AG04449 (cell line): ENCODE data around the gene P2RY14.
A peak's percentile ranks its signal among the peaks of the same experiment; 100 is the strongest.

Experiments used
- CTCF ChIA-PET: fragments of 350-600 bp; formaldehyde crosslinking; extraction: SDS; loops from one replicate; lab custom pipeline; 2021; ENCODE audit warnings: antibody characterized with exemption; lab: Yijun Ruan, JAX
- POLR2A ChIA-PET: fragments of 400-600, 350-600 bp; formaldehyde crosslinking; extraction: SDS; loops from one replicate; lab custom pipeline; 2020; ENCODE audit warnings: antibody characterized with exemption, inconsistent platforms; lab: Yijun Ruan, JAX
- DNase-seq: peaks from one replicate; pipeline ENCODE4 v3.0.0-alpha.2; 2010; ENCODE audit warnings: low read depth, low spot score
- H3K4me3 ChIP-seq: 2 replicates; pipeline ENCODE4 v1.5.1; 2011; ENCODE audit warnings: low read depth, mild to moderate bottlenecking, control low read depth, low read length
- TF ChIP-seq, protein P1 (sequence below): IDR thresholded peaks from one replicate; pipeline ENCODE4 v1.5.1; 2011; ENCODE audit warnings: mild to moderate bottlenecking, moderate library complexity, low read length, control low read depth, inconsistent platforms; ENCODE audit not compliant: insufficient read depth; ENCODE audit errors: missing control alignments

Gene P2RY14

DNA sequence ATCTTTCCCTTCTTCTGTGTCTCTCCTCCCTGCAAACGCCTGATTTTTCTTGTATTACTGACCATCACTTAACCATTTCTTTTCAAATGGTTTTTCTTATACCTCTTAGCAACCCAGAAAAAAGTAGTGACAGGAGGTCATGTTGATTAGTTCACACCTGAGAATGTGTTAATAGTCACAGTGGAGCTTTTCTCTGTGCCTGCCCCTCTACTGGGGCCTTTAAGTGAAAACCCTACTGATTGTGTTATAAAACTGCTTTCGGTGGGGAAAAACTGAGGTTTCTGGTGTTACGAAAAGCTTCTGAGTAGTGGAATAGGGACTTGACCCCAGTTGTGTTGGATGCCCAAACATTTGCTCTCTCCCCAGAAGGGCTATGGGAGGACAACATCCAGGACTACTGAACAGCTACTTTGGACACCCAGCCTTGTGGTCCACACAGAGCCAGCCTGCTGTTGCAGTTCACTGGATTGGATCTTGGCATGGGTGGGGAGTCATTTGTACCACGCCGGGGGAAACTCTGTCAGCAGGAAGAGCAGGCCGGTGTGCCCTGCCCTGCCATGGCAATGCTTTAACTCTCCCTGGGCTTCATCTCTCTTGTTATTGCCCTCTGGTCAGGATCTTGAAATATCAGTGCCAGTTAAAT, 27.9 kb upstream of the P2RY14 start:
- no peak for DNase-seq
- TF ChIP-seq, protein P1, sequence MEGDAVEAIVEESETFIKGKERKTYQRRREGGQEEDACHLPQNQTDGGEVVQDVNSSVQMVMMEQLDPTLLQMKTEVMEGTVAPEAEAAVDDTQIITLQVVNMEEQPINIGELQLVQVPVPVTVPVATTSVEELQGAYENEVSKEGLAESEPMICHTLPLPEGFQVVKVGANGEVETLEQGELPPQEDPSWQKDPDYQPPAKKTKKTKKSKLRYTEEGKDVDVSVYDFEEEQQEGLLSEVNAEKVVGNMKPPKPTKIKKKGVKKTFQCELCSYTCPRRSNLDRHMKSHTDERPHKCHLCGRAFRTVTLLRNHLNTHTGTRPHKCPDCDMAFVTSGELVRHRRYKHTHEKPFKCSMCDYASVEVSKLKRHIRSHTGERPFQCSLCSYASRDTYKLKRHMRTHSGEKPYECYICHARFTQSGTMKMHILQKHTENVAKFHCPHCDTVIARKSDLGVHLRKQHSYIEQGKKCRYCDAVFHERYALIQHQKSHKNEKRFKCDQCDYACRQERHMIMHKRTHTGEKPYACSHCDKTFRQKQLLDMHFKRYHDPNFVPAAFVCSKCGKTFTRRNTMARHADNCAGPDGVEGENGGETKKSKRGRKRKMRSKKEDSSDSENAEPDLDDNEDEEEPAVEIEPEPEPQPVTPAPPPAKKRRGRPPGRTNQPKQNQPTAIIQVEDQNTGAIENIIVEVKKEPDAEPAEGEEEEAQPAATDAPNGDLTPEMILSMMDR, result no peak
- ChIA-PET POLR2A (no interaction called here), CTCF (interaction anchor here (0.9 to 2.7 kb wide), 10 partner anchors 14 to 611 kb away, joined by 3 to 22 read pairs (median 4); no protein-coding TSS in a partner anchor)
- no peak overlapping the region for H3K4me3 ChIP-seq

DNA sequence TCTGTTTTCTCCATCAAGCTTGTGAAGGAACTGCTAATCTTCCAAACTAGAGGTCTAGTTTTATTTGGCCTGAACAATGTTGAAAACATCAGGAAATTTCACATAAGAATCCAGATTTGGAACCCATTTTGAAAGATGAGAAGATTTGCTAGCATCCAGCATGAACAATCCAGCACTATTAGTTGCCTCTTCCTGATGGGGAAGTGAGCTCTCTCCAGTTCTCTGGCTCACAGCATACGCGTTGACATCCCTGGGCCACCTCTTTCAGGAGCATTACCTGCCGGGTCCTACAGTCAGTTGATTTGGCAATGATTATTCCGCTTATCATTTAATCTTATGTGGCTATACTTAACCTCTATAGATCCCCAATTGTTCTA, 27.4 kb upstream of the P2RY14 start:
- no peak for DNase-seq
- no peak overlapping the region for H3K4me3 ChIP-seq
- TF ChIP-seq, protein P1, result no peak
- ChIA-PET CTCF (interaction anchor here (0.6 to 2.7 kb wide), 13 partner anchors 13 to 532 kb away, joined by 3 to 22 read pairs (median 4); no protein-coding TSS in a partner anchor), POLR2A (no interaction called here)

DNA sequence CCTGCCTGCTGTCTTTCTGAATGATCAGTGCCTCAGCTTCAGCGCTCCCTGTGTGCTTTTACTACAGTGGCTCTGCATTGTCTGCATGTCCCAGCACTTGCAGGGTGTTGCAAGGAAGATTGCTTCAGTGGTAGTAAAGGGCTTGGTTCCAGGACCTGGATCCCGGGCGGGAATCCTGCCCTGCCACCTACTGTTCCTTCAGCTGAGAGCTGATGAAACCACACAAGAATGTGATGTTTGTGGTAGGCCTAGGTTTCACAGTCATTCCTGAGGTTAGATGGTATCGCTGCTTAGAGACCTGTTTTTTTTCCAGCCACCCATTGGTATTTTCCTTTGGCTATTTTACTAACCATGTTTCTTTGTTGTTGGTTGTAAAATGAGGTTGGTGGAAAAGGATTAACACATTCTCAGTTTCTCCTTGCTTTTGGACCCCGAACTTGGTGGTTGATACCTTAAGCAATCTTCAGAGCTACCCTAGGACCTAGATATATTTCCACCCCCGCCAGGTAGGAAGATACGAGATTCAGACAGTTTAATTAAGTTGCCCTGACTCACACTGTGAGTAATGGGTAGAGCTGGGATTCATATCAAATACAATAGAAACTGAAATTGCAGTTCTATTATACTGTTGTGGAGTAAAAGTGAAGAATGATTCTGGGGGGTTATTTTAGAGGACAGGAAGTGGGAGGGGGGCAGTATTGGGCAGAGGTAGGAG, 26.9 kb upstream of the P2RY14 start:
- peak; percentile 90 for DNase-seq
- POLR2A ChIA-PET, result no interaction called here
- H3K4me3 ChIP-seq, result no peak overlapping the region
- TF ChIP-seq, protein P1, result peak; percentile 29
- CTCF ChIA-PET, result interaction anchor here (0.6 to 2.7 kb wide), 14 partner anchors 13 to 535 kb away, joined by 3 to 22 read pairs (median 4); no protein-coding TSS in a partner anchor

DNA sequence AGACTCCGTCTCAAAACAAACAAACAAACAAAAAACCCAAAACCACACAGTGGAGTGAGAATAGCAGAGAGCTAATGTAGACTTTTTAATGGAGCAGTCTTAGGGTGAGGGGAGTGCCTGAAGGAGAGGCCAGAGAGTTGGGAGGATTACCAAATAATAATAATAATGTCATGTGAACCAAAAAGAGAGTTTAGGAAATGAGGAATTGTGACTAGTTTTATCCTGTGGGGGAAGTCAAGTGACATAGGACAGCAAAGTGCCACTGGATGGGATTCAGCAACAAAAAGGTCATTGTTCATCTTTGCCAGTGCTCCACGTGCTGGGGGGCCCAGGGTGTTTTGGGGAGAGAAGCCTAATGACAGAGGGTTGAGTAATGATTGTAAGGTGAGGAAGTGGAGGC, 25.4 kb upstream of the P2RY14 start:
- no peak overlapping the region for H3K4me3 ChIP-seq
- TF ChIP-seq, protein P1, result no peak
- POLR2A ChIA-PET, result no interaction called here
- no peak for DNase-seq
- CTCF ChIA-PET, result interaction anchor here (1.0 to 2.0 kb wide), 4 partner anchors 12 to 534 kb away, joined by 3 to 7 read pairs (median 4); no protein-coding TSS in a partner anchor

DNA sequence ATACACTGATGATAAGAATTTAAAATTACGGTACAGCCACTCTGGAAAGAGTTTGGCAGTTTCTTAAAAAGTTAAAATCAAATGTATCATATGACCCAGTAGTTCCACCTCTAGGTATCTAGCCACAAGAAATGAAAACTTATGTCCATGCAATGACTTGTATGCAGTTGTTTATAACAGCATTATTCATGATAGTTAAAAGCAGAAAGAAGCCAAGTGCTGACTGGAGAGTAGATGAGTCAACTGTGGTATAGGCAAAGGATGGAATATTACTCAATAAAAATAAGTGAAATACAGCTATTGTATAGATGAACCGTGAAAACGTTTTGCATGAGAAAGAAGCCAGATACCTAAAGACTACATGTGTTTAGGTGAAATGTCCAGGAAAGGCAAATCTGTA, 23.4 kb upstream of the P2RY14 start:
- DNase-seq, result no peak
- POLR2A ChIA-PET, result no interaction called here
- TF ChIP-seq, protein P1, result no peak
- CTCF ChIA-PET, result interaction anchor here (1.0 to 3.7 kb wide), 3 partner anchors 9 to 536 kb away, joined by 3 to 11 read pairs (median 4); no protein-coding TSS in a partner anchor
- H3K4me3 ChIP-seq, result no peak overlapping the region

DNA sequence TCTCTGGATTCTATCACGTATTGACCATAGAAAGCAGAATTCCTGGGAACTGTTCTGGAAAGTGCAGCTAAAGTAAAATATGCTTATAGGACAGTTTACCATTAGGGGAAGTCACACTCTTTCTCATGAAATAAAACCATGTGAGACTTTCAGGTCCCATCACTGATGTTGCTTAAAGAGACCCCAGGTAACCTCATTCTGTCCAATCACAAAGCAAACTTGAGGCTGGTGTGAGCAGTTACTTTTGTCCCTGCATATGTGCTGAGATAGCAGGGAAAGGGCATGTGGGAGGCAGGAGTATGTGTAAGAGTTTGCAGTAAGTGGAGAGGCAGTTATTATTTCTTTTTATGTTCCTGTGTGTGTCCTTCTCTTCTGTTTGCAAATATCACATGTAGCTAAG, 22.2 kb upstream of the P2RY14 start:
- ChIA-PET POLR2A (no interaction called here), CTCF (interaction anchor here (1.2 to 3.7 kb wide), 3 partner anchors 9 to 619 kb away, joined by 4 to 11 read pairs (median 10); no protein-coding TSS in a partner anchor)
- DNase-seq, result no peak
- no peak overlapping the region for H3K4me3 ChIP-seq
- TF ChIP-seq, protein P1, result no peak
